Thyroid gland (tissue), 4 donors: ENCODE data around the gene SCLY. TPM values are rescaled to one million over a fixed set of nuclear protein-coding genes. Genes with fewer than 3 reads are reported as not detected.
A peak's percentile ranks its signal among the peaks of the same experiment; 100 is the strongest.

ENCODE experiments used
- DNase-seq, 2 donors: peaks; one replicate each; pipeline ENCODE4 v3.0.0-alpha.2; 2019
- H3K27ac ChIP-seq, 3 donors: fragments of 200-600 bp; sonication (generic); 1 replicate in 2 of 3; 2 replicates in 1 of 3; pipeline ENCODE4 v1.5.1; 2016 to 2019; ENCODE audit warnings: mild to moderate bottlenecking in 1 of 3, moderate library complexity in 1 of 3
- H3K27me3 ChIP-seq: fragments of 200-600 bp; sonication (generic); one replicate; pipeline ENCODE4 v1.5.1; 2019
- H3K36me3 ChIP-seq, 2 donors: fragments of 200-600 bp; sonication (generic); one replicate each; pipeline ENCODE4 v1.5.1; 2016 to 2019
- H3K4me1 ChIP-seq, 2 donors: fragments of 200-600 bp; sonication (generic); one replicate each; pipeline ENCODE4 v1.5.1; 2017 to 2019
- H3K4me3 ChIP-seq, 3 donors: fragments of 200-600 bp; sonication (generic); replicated peaks in 1 of 3; 1 replicate in 2 of 3; 2 replicates in 1 of 3; pipeline ENCODE4 v1.5.1; 2016; ENCODE audit warnings: mild to moderate bottlenecking in 1 of 3
- H3K9me3 ChIP-seq: fragments of 200-600 bp; sonication (generic); one replicate; pipeline ENCODE4 v1.5.1; 2017
- CTCF ChIP-seq, 6 experiments: fragments of 200-600 bp in 3 of 6; fragments of 450-650 bp in 3 of 6; sonication (generic) in 3 of 6; IDR thresholded peaks; one replicate each; pipeline ENCODE4 v1.5.1; 2016 to 2019; ENCODE audit warnings: antibody characterized with exemption in 6 of 6, mild to moderate bottlenecking in 2 of 6, inconsistent platforms in 1 of 6, moderate library complexity in 1 of 6
- POLR2A ChIP-seq, 2 donors: fragments of 450-650 bp; IDR thresholded peaks; one replicate each; pipeline ENCODE4 v1.6.1; 2017; ENCODE audit warnings: antibody characterized with exemption in 2 of 2, mild to moderate bottlenecking in 2 of 2, moderate library complexity in 1 of 2
- WGBS, 2 donors: methylation state at CpG; one replicate each; pipeline ENCODE4 v1.1.5; 2017; 5-methylcytosine and 5-hydroxymethylcytosine counted together
- intact Hi-C: fragments of 100-400 bp; cut with DNase I; formaldehyde crosslinking; loops from one replicate; pipeline ENCODE4 v1.15.1; 2023
- total RNA-seq, 4 donors: library from RNA; depleted of rRNA; stranded (reverse); fragments of >200 nt; gene quantifications; one replicate each; pipeline ENCODE4 v1.2.3, GENCODE V29; 2016

SCLY gene
- total RNA-seq, 4 donors from 2014 or later, result 21.8 to 48.2 (median 31.0) TPM

DNA sequence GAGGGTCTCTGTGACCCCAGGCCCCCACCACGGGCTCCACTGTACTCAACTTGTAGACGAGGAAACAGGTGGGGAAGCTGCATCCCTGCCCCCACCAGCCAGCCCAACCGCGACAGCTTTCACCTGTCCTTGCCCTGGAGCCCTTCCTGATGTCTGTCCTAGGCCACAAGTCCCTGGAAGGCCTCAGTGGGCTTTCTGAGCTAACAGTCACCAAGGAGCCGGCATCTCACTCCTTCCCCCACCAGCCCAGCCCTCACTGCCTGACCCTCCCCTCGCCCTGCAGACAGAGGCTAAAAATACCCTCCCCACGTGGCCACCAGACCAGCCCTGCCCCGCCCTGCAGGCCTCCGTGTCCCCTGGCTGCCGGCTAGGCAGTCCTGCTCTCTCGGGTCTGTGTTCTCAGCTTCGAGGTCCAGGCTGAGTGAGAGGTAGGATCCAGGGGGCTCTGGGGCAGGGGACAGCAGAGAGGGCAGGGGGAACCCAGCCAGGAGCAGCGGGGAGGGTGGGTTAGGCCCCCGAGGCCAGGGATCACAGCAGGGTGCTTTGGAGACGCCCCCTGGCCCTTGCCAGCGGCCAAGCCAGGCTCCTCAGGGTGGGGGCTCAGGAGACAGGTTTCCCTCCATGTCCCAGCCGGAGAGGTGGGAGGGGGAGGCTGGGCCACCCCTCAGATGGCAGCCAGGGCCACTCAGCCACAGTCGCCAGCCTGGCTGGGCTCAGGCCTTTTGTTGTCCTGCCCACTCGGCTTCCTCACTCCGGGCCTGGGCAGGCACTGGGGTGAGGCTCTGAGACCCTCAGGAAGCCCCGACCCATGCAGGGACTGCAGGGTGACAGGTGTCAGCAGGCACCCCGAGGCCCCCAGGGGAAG lies 77.8 kb downstream of the SCLY start, which contains the start of gene KLHL30:
Gene KLHL30 (plus strand): TSS at position 338 of the 865 bp plus-strand sequence. CDS start 2,087 bp downstream, outside the sequence.
- no peak for TF ChIP-seq CTCF (IDR thresholded peaks at IDR 0.05)
- no peak for TF ChIP-seq POLR2A (IDR thresholded peaks at IDR 0.05)
- DNase-seq, result peak; percentile 28 to 34
- intact Hi-C loops, result no loop called here
- Histone ChIP-seq H3K9me3 (no peaks in the 10 kb centered on the region), H3K4me3 (no peak within 1 kb of the TSS), H3K4me1 (peaks cover 8 to 25% of the 10 kb centered on the region in 2 donors), H3K27ac (no peak within 1 kb of the TSS), H3K36me3 (no peaks in the 10 kb centered on the region), H3K27me3 (no peaks in the 10 kb centered on the region)
- WGBS, 2 donors, result 63 to 70% methylated on average over 12 to 13 of the region's 22 CpGs

- intact Hi-C loops, result no loop called here
- WGBS, 2 donors, result 74 to 82% methylated on average over 10 to 28 of the region's 56 CpGs
- H3K9me3 ChIP-seq, result no peaks in the 10 kb centered on the region
- peaks cover 8 to 27% of the 10 kb centered on the region in 2 donors for H3K4me1 ChIP-seq
- no peaks in the 10 kb centered on the region for H3K36me3 ChIP-seq
- no peaks in the 10 kb centered on the region for H3K27me3 ChIP-seq
- peak in 1 of 2 donors; percentile 27 for DNase-seq
- no peak overlapping the region for H3K4me3 ChIP-seq
- H3K27ac ChIP-seq, result no peak overlapping the region
- TF ChIP-seq CTCF (IDR thresholded peaks at IDR 0.05), result peak in 2 of 6 experiments; percentile 21 to 35
- no peak for TF ChIP-seq POLR2A (IDR thresholded peaks at IDR 0.05)
Observed at GRCh38 chr2:238139196-238140039, 78.6 kb downstream of the SCLY start.

DNA sequence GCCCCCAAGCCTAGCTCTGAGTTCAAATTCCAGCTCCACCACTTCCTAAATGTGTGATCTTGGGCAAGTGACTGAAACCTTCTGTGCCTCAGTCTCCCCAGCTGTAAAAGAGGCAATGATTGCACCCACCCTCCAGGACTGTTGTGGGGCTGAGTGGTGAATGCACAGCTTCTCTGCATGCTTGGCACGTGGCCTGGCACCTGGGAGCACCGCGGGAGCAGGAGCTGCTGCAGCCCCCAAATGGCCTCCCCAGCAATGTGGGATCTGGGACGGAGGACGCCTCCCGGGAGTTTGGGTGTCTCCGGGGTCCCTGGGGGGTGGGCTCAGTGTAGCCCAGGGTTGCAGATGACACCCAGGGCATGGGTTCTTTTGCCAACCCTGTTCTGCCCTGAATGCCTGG lies 79.2 kb downstream of the SCLY start:
- Histone ChIP-seq H3K27me3 (no peaks in the 10 kb centered on the region), H3K36me3 (no peaks in the 10 kb centered on the region), H3K9me3 (no peaks in the 10 kb centered on the region), H3K4me3 (no peak overlapping the region), H3K27ac (no peak overlapping the region), H3K4me1 (peaks cover 8 to 27% of the 10 kb centered on the region in 2 donors)
- 91 to 100% methylated on average over 3 to 4 of the region's 7 CpGs for WGBS, 2 donors
- DNase-seq, result no peak
- intact Hi-C loops, result no loop called here
- TF ChIP-seq CTCF (IDR thresholded peaks at IDR 0.05) (no peak), POLR2A (IDR thresholded peaks at IDR 0.05) (no peak)

DNA sequence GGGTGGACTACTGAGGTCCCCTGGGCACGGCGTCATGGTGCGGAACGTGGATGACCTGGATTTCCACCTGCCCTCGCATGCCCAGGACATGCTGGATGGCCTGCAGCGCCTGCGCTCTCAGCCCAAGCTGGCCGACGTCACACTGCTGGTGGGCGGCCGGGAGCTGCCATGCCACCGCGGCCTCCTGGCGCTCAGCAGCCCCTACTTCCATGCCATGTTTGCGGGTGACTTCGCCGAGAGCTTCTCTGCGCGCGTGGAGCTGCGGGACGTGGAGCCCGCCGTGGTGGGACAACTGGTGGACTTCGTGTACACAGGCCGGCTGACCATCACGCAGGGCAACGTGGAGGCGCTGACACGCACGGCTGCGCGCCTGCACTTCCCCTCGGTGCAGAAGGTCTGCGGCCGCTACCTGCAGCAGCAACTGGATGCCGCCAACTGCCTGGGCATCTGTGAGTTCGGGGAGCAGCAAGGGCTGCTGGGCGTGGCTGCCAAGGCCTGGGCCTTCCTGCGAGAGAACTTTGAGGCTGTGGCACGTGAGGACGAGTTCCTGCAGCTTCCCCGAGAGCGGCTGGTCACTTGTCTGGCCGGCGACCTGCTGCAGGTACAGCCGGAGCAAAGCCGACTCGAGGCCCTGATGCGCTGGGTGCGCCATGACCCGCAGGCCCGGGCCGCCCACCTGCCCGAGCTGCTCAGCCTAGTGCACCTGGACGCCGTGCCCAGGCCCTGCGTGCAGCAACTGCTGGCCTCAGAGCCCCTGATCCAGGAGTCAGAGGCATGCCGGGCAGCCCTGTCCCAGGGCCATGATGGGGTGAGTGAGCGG lies 80.1 kb downstream of the SCLY start:
- DNase-seq, result no peak
- TF ChIP-seq CTCF (IDR thresholded peaks at IDR 0.05) (no peak), POLR2A (IDR thresholded peaks at IDR 0.05) (no peak)
- Histone ChIP-seq H3K4me1 (peaks cover 8 to 27% of the 10 kb centered on the region in 2 donors), H3K9me3 (no peaks in the 10 kb centered on the region), H3K27ac (no peak overlapping the region), H3K36me3 (no peaks in the 10 kb centered on the region), H3K4me3 (no peak overlapping the region), H3K27me3 (no peaks in the 10 kb centered on the region)
- 90 to 97% methylated on average over 35 to 41 of the region's 60 CpGs for WGBS, 2 donors
- intact Hi-C loops, result no loop called here
